ENCODE results near the gene ANKS1B. TPM values are rescaled to one million over a fixed set of nuclear protein-coding genes. Genes with fewer than 3 reads are reported as not detected.

Gene ANKS1B
- total RNA-seq, 1 donor from 2014 or later: 2.3 TPM

- Mint-ChIP-seq H3K36me3 (ENCODE audit: low read depth) (no peaks in the 10 kb centered on the region), H3K4me3 (ENCODE audit: unreplicated experiment) (no peak overlapping the region), H3K27ac (ENCODE audit: unreplicated experiment) (no peak overlapping the region), H3K9me3 (ENCODE audit: low read depth) (peaks cover 11% of the 10 kb centered on the region), H3K27me3 (ENCODE audit: low read depth) (no peaks in the 10 kb centered on the region), H3K4me1 (ENCODE audit: low read depth) (no peaks in the 10 kb centered on the region)
- TF ChIP-seq, protein P1, sequence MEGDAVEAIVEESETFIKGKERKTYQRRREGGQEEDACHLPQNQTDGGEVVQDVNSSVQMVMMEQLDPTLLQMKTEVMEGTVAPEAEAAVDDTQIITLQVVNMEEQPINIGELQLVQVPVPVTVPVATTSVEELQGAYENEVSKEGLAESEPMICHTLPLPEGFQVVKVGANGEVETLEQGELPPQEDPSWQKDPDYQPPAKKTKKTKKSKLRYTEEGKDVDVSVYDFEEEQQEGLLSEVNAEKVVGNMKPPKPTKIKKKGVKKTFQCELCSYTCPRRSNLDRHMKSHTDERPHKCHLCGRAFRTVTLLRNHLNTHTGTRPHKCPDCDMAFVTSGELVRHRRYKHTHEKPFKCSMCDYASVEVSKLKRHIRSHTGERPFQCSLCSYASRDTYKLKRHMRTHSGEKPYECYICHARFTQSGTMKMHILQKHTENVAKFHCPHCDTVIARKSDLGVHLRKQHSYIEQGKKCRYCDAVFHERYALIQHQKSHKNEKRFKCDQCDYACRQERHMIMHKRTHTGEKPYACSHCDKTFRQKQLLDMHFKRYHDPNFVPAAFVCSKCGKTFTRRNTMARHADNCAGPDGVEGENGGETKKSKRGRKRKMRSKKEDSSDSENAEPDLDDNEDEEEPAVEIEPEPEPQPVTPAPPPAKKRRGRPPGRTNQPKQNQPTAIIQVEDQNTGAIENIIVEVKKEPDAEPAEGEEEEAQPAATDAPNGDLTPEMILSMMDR (IDR thresholded peaks at IDR 0.05): no peak
- no peak for DNase-seq (ENCODE audit: low spot score)
Measured at GRCh38 chr12:99567072-99567471, 417.7 kb downstream of the ANKS1B start.

DNA sequence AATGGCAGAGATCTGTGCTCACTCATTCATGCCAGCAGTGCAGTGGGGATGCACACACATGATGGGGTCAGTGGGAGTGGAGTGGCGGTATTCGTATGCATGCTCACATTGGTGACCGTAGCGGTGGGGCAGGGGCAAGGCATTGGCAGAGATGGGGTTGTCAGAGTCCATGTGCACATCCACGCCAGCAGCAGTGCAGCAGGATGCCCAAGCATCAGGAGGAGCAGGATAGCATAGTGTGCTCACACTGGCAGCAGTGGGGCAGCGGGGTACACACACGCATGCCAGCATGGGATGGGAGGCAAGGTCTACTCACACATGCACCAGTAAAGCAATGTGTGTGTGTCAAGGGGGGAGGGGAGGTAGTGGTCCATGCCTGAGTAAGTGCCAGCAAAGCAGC, 426.6 kb downstream of the ANKS1B start:
- Mint-ChIP-seq H3K4me1 (ENCODE audit: low read depth) (no peaks in the 10 kb centered on the region), H3K9me3 (ENCODE audit: low read depth) (peaks cover 23% of the 10 kb centered on the region), H3K27ac (ENCODE audit: unreplicated experiment) (no peak overlapping the region), H3K36me3 (ENCODE audit: low read depth) (no peaks in the 10 kb centered on the region), H3K4me3 (ENCODE audit: unreplicated experiment) (no peak overlapping the region), H3K27me3 (ENCODE audit: low read depth) (peaks cover 2% of the 10 kb centered on the region)
- TF ChIP-seq, protein P1 (IDR thresholded peaks at IDR 0.05): no peak
- DNase-seq (ENCODE audit: low spot score): peak; percentile 60

DNA sequence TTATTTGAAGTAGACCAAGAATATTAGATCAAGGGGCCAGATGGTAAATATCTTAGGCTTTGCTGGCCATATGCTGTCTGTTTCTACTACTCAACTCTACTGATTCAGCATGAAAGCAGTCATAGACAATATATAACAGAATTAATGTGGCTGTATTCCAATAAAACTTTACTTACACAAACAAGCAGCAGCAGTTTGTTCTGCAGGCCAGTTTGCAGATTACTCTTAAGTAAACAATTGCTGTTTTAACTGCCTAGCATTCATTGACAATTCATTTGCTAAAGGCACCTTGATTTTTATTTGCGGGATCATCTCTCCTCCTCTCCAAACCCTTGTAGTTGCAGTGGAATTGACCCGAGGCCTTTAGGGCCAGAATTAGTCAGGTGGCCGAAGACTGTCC, 431.3 kb downstream of the ANKS1B start:
- peaks cover 2% of the 10 kb centered on the region for H3K27me3 Mint-ChIP-seq (ENCODE audit: low read depth)
- no peak overlapping the region for H3K27ac Mint-ChIP-seq (ENCODE audit: unreplicated experiment)
- peaks cover 23% of the 10 kb centered on the region for H3K9me3 Mint-ChIP-seq (ENCODE audit: low read depth)
- no peaks in the 10 kb centered on the region for H3K4me1 Mint-ChIP-seq (ENCODE audit: low read depth)
- H3K36me3 Mint-ChIP-seq (ENCODE audit: low read depth): no peaks in the 10 kb centered on the region
- H3K4me3 Mint-ChIP-seq (ENCODE audit: unreplicated experiment): no peak overlapping the region
- TF ChIP-seq, protein P1 (IDR thresholded peaks at IDR 0.05): no peak
- no peak for DNase-seq (ENCODE audit: low spot score)

GRCh38 chr12:99552022-99552421, 432.7 kb downstream of the ANKS1B start:
- Mint-ChIP-seq H3K4me1 (ENCODE audit: low read depth) (no peaks in the 10 kb centered on the region), H3K36me3 (ENCODE audit: low read depth) (no peaks in the 10 kb centered on the region), H3K27me3 (ENCODE audit: low read depth) (peaks cover 1% of the 10 kb centered on the region), H3K9me3 (ENCODE audit: low read depth) (peaks cover 18% of the 10 kb centered on the region), H3K4me3 (ENCODE audit: unreplicated experiment) (no peak overlapping the region), H3K27ac (ENCODE audit: unreplicated experiment) (no peak overlapping the region)
- no peak for DNase-seq (ENCODE audit: low spot score)
- TF ChIP-seq, protein P1 (IDR thresholded peaks at IDR 0.05): no peak

GRCh38 chr12:99549651-99550050, 435.1 kb downstream of the ANKS1B start:
- Mint-ChIP-seq H3K4me1 (ENCODE audit: low read depth) (no peaks in the 10 kb centered on the region), H3K9me3 (ENCODE audit: low read depth) (no peaks in the 10 kb centered on the region), H3K27ac (ENCODE audit: unreplicated experiment) (no peak overlapping the region), H3K4me3 (ENCODE audit: unreplicated experiment) (no peak overlapping the region), H3K36me3 (ENCODE audit: low read depth) (no peaks in the 10 kb centered on the region), H3K27me3 (ENCODE audit: low read depth) (peaks cover 5% of the 10 kb centered on the region)
- DNase-seq (ENCODE audit: low spot score): no peak
- TF ChIP-seq, protein P1 (IDR thresholded peaks at IDR 0.05): no peak
